Measurements from ENCODE around the gene TBATA. TPM values are rescaled to one million over a fixed set of nuclear protein-coding genes. Genes with fewer than 3 reads are reported as not detected.

Gene TBATA
- total RNA-seq, 1 experiment from 2014 or later, result not detected

GRCh38 chr10:70773965-70774809 lies 11.0 kb downstream of the TBATA start:
- no peaks in the 10 kb centered on the region for H3K9me3 ChIP-seq (ENCODE audit: low read depth, low read length, poor library complexity, severe bottlenecking)
- H3K36me3 ChIP-seq (ENCODE audit: insufficient read depth, low read length, poor library complexity, severe bottlenecking), result no peaks in the 10 kb centered on the region
- intact Hi-C loops (cut with micrococcal nuclease; ENCODE audit: unreplicated experiment), result no loop called here
- TF ChIP-seq EZH2 (IDR thresholded peaks at IDR 0.05; ENCODE audit: borderline replicate concordance, low read depth, low read length, poor library complexity, severe bottlenecking) (no peak), CTCF (conservative IDR thresholded peaks at IDR 0.05; ENCODE audit: low read depth, low read length) (no peak)
- no peak overlapping the region for H3K4me3 ChIP-seq (ENCODE audit: low read depth, low read length, poor library complexity, severe bottlenecking)
- no peaks in the 10 kb centered on the region for H3K27me3 ChIP-seq (replicated peaks; ENCODE audit: insufficient read depth, low read depth, low read length, poor library complexity)
- H3K4me1 ChIP-seq (ENCODE audit: insufficient read depth, low read length, poor library complexity, severe bottlenecking), result no peaks in the 10 kb centered on the region
- no peak for DNase-seq (ENCODE audit: low spot score)
- ChIA-PET CTCF (no interaction called here), POLR2A (ENCODE audit: low non-redundant PET) (no interaction called here)
- no TSS peak for BruUV-seq (replicated peaks)
- H3K27ac ChIP-seq (ENCODE audit: low read depth, low read length, poor library complexity, severe bottlenecking), result no peak overlapping the region

DNA sequence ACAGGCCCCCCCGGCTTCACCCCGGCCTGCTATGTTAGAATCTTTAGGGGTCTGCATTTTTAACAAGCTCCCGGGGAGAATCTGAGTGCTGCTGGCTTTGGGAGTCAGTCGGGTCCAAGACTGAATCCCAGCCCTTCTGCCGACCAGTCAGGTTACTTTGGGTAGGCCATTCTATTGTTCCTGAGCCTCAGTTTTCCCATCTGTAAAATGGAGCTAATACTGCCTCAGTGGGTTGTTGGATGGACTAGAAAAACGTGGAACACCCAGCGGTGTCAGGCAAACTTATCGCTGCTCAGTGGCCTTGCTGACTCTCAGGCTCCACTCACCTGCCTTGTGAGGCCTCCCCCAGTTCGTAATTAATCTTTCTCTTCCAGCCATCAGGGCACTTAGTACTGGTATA lies 11.7 kb downstream of the TBATA start:
- Histone ChIP-seq H3K9me3 (ENCODE audit: low read depth, low read length, poor library complexity, severe bottlenecking) (no peaks in the 10 kb centered on the region), H3K4me3 (ENCODE audit: low read depth, low read length, poor library complexity, severe bottlenecking) (no peak overlapping the region), H3K4me1 (ENCODE audit: insufficient read depth, low read length, poor library complexity, severe bottlenecking) (no peaks in the 10 kb centered on the region), H3K36me3 (ENCODE audit: insufficient read depth, low read length, poor library complexity, severe bottlenecking) (no peaks in the 10 kb centered on the region), H3K27me3 (replicated peaks; ENCODE audit: insufficient read depth, low read depth, low read length, poor library complexity) (no peaks in the 10 kb centered on the region), H3K27ac (ENCODE audit: low read depth, low read length, poor library complexity, severe bottlenecking) (no peak overlapping the region)
- no TSS peak for BruUV-seq (replicated peaks)
- intact Hi-C loops (cut with micrococcal nuclease; ENCODE audit: unreplicated experiment), result no loop called here
- no peak for DNase-seq (ENCODE audit: low spot score)
- ChIA-PET POLR2A (ENCODE audit: low non-redundant PET) (no interaction called here), CTCF (no interaction called here)
- TF ChIP-seq CTCF (conservative IDR thresholded peaks at IDR 0.05; ENCODE audit: low read depth, low read length) (no peak), EZH2 (IDR thresholded peaks at IDR 0.05; ENCODE audit: borderline replicate concordance, low read depth, low read length, poor library complexity, severe bottlenecking) (no peak)

- BruUV-seq (replicated peaks), result no TSS peak
- CTCF ChIA-PET, result interaction anchor here (0.7 kb wide), 1 partner anchor 1356 kb away, joined by 6 read pairs; no protein-coding TSS in a partner anchor
- intact Hi-C loops (cut with micrococcal nuclease; ENCODE audit: unreplicated experiment), result no loop called here
- DNase-seq (ENCODE audit: low spot score), result no peak
- H3K36me3 ChIP-seq (ENCODE audit: insufficient read depth, low read length, poor library complexity, severe bottlenecking), result no peaks in the 10 kb centered on the region
- POLR2A ChIA-PET (ENCODE audit: low non-redundant PET), result no interaction called here
- no peak for TF ChIP-seq CTCF (conservative IDR thresholded peaks at IDR 0.05; ENCODE audit: low read depth, low read length)
- TF ChIP-seq EZH2 (IDR thresholded peaks at IDR 0.05; ENCODE audit: borderline replicate concordance, low read depth, low read length, poor library complexity, severe bottlenecking), result no peak
- no peaks in the 10 kb centered on the region for H3K27me3 ChIP-seq (replicated peaks; ENCODE audit: insufficient read depth, low read depth, low read length, poor library complexity)
- H3K4me1 ChIP-seq (ENCODE audit: insufficient read depth, low read length, poor library complexity, severe bottlenecking), result no peaks in the 10 kb centered on the region
- H3K27ac ChIP-seq (ENCODE audit: low read depth, low read length, poor library complexity, severe bottlenecking), result no peak overlapping the region
- no peak overlapping the region for H3K4me3 ChIP-seq (ENCODE audit: low read depth, low read length, poor library complexity, severe bottlenecking)
- H3K9me3 ChIP-seq (ENCODE audit: low read depth, low read length, poor library complexity, severe bottlenecking), result no peaks in the 10 kb centered on the region
These were observed 12.6 kb downstream of the TBATA start for GRCh38 chr10:70772627-70773026.
